K562 (cell line): Measurements from ENCODE around the gene PLXNB1. TPM values are rescaled to one million over a fixed set of nuclear protein-coding genes. Genes with fewer than 3 reads are reported as not detected.
A peak's percentile ranks its signal among the peaks of the same experiment; 100 is the strongest.

Source experiments
- ATAC-seq: fragments of 200-7000 bp; cut with Tn5 transposase; 3 replicates; pipeline ENCODE4 v1.9.1; 2020; ENCODE audit warnings: moderate library complexity
- BruUV-seq: library from RNA; stranded (reverse); fragments of 400-500 nt; replicated peaks from 2 replicates; lab custom pipeline; 2021; lab: Mats Ljungman, UMichigan
- CTCF ChIA-PET: fragments of 300-600 bp; formaldehyde crosslinking; extraction: SDS; loops from one replicate; lab custom pipeline; 2021; ENCODE audit warnings: low intra/inter-chr PET ratio; lab: Yijun Ruan, JAX
- POLR2A ChIA-PET: fragments of 300-600, 350-650 bp; sonication (Branson Sonifier 250); formaldehyde crosslinking; extraction: SDS; loops from one replicate; lab custom pipeline; 2021; ENCODE audit warnings: antibody characterized with exemption, inconsistent platforms; lab: Yijun Ruan, JAX
- DNase-seq, 4 experiments: peaks; one replicate each; pipeline versions ENCODE4 v3.0.0 to v3.0.0-alpha.2; 2011 to 2018; ENCODE audit warnings: low spot score in 3 of 4, mixed read lengths in 3 of 4; ENCODE audit errors: extremely low read depth in 1 of 4
- FAIRE-seq: peaks from 2 replicates; lab custom pipeline; 2011; peaks lifted over from hg19 to GRCh38; lab: Jason Lieb, UNC
- H2AFZ ChIP-seq: 2 replicates; pipeline ENCODE4 v1.6.0; 2011; ENCODE audit warnings: low read depth, low read length, control low read depth, inconsistent platforms
- H3K27ac ChIP-seq: fragments of 200-600 bp; 3 replicates; pipeline ENCODE4 v1.8.0; 2011; ENCODE audit warnings: low read depth, mild to moderate bottlenecking, control low read depth, inconsistent platforms, low read length, moderate library complexity, mixed read lengths; ENCODE audit errors: extremely low read depth
- H3K27me3 ChIP-seq, 2 experiments: fragments of 300-600 bp in 1 of 2; 2 replicates in 1 of 2; 3 replicates in 1 of 2; pipeline versions ENCODE4 v1.6.0 to v1.8.0; 2011; ENCODE audit warnings: inconsistent platforms in 2 of 2, low read length in 2 of 2, mild to moderate bottlenecking in 1 of 2, mixed read lengths in 1 of 2, moderate library complexity in 1 of 2; ENCODE audit not compliant: control insufficient read depth in 2 of 2, insufficient read depth in 2 of 2
- H3K36me3 ChIP-seq: fragments of 300-600 bp; 3 replicates; pipeline ENCODE4 v1.8.0; 2011; ENCODE audit warnings: mild to moderate bottlenecking, low read length, inconsistent platforms; ENCODE audit not compliant: control insufficient read depth, insufficient read depth
- H3K4me1 ChIP-seq, 2 experiments: fragments of 200-600 bp in 1 of 2; replicated peaks in 1 of 2; 2 replicates in 1 of 2; 3 replicates in 1 of 2; pipeline versions ENCODE4 v1.5.1 to v1.8.0; 2011; ENCODE audit warnings: inconsistent platforms in 2 of 2, low read length in 2 of 2, mild to moderate bottlenecking in 1 of 2, mixed read lengths in 1 of 2, moderate library complexity in 1 of 2; ENCODE audit not compliant: control insufficient read depth in 2 of 2, insufficient read depth in 2 of 2
- H3K4me2 ChIP-seq: 2 replicates; pipeline ENCODE4 v1.6.1; 2011; ENCODE audit warnings: low read length, control low read depth, inconsistent platforms, mixed read lengths; ENCODE audit not compliant: insufficient read depth
- H3K4me3 ChIP-seq: fragments of 200-600 bp; sonication (generic), shearing (Covaris generic); 2 replicates; pipeline ENCODE4 v1.5.1; 2016; ENCODE audit warnings: control low read depth, inconsistent platforms
- H3K79me2 ChIP-seq: fragments of 200-600 bp; 3 replicates; pipeline ENCODE4 v1.8.0; 2011; ENCODE audit warnings: low read length, inconsistent platforms; ENCODE audit not compliant: control insufficient read depth, insufficient read depth
- H3K9ac ChIP-seq, 2 experiments: 2 replicates each; pipeline versions ENCODE4 v1.6.0 to v1.6.1; 2011; ENCODE audit warnings: low read depth in 2 of 2, low read length in 2 of 2, control low read depth in 1 of 2, inconsistent platforms in 1 of 2, mild to moderate bottlenecking in 1 of 2, mixed read lengths in 1 of 2; ENCODE audit not compliant: insufficient read depth in 1 of 2
- H3K9me1 ChIP-seq: one replicate; pipeline ENCODE4 v1.6.0; 2011; ENCODE audit warnings: inconsistent platforms, mild to moderate bottlenecking, low read length, moderate library complexity; ENCODE audit not compliant: control insufficient read depth, insufficient read depth
- H3K9me3 ChIP-seq: replicated peaks from 2 replicates; pipeline ENCODE4 v1.5.1; 2011; ENCODE audit warnings: low read depth, low read length, inconsistent platforms; ENCODE audit not compliant: control insufficient read depth, insufficient read depth
- H4K20me1 ChIP-seq: replicated peaks from 2 replicates; pipeline ENCODE4 v1.6.1; 2011; ENCODE audit warnings: low read length, inconsistent platforms, mixed read lengths; ENCODE audit not compliant: control insufficient read depth, insufficient read depth
- CTCF ChIP-seq, 3 experiments: IDR thresholded peaks in 2 of 3; conservative IDR thresholded peaks in 1 of 3; 2 replicates each; pipeline ENCODE4 v1.5.1; 2011 to 2012; ENCODE audit warnings: low read length in 3 of 3, mild to moderate bottlenecking in 3 of 3, control low read depth in 2 of 3, improper control_type of control experiment in 1 of 3, inconsistent platforms in 1 of 3, low read depth in 1 of 3, mixed read lengths in 1 of 3, moderate library complexity in 1 of 3; ENCODE audit not compliant: insufficient read depth in 2 of 3
- MAFK ChIP-seq: IDR thresholded peaks from 2 replicates; pipeline ENCODE4 v1.6.1; 2011; ENCODE audit warnings: low read length, improper control_type of control experiment
- MCM2 ChIP-seq: fragments of 450-650 bp; IDR thresholded peaks from 2 replicates; pipeline ENCODE4 v1.6.1; 2017; ENCODE audit warnings: low read depth, mild to moderate bottlenecking
- POLR2AphosphoS5 ChIP-seq: IDR thresholded peaks from 2 replicates; pipeline ENCODE4 v1.6.1; 2011; ENCODE audit warnings: mild to moderate bottlenecking, low read depth, low read length, moderate library complexity; ENCODE audit not compliant: control insufficient read depth, insufficient read depth
- ZBTB5 ChIP-seq: fragments of 450-650 bp; IDR thresholded peaks from 2 replicates; pipeline ENCODE4 v1.6.1; 2017; ENCODE audit warnings: antibody characterized with exemption
- ZNF512 ChIP-seq: IDR thresholded peaks from 2 replicates; pipeline ENCODE4 v1.6.1; 2016; ENCODE audit warnings: missing genetic modification characterization, missing compliant biosample characterization
- ZNF609 ChIP-seq: sonication (generic); formaldehyde crosslinking; IDR thresholded peaks from 2 replicates; pipeline ENCODE4 v1.8.1; 2023; ENCODE audit warnings: missing genetic modification reagents, mild to moderate bottlenecking, borderline replicate concordance
- WGBS: fragments of 100-300 bp; shearing (Covaris generic); methylation state at CpG from one replicate; pipeline ENCODE4 v1.1.6; 2016; ENCODE audit warnings: low coverage, mixed read lengths; ENCODE audit not compliant: insufficient coverage; ENCODE audit errors: missing lambda C conversion rate; 5-methylcytosine and 5-hydroxymethylcytosine counted together
- in situ Hi-C: fragments of 300-500 bp; cut with MboI; formaldehyde crosslinking; loops from 4 replicates; pipeline ENCODE4 v1.15.0; 2018; ENCODE audit warnings: inconsistent platforms, mixed read lengths
- intact Hi-C: fragments of 100-400 bp; cut with micrococcal nuclease; formaldehyde crosslinking; loops from 2 replicates; pipeline ENCODE4 v1.14.2; 2022
- polyA plus RNA-seq, 8 experiments: library from polyadenylated mRNA; depleted of rRNA in 4 of 8; stranded (reverse) in 5 of 8; unstranded in 3 of 8; fragments of >200 nt; fragmentation: Nextera tagmentation in 2 of 8; fragmentation: Illumina TruSeq in 1 of 8; extraction: Ambion mirVana in 2 of 8; extraction: Trizol in 1 of 8; gene quantifications; 2 replicates each; pipeline versions ENCODE4 v1.2.1 to v1.2.3, GENCODE V29; 2011 to 2014; ENCODE audit warnings: inconsistent platforms in 1 of 8, missing spikeins in 1 of 8
- total RNA-seq, 7 experiments: library from RNA; depleted of rRNA in 6 of 7; stranded (reverse); fragments of >200 nt in 6 of 7; fragmentation: Illumina TruSeq in 2 of 7; extraction: Trizol in 2 of 7; gene quantifications; 2 replicates each; pipeline versions ENCODE4 v1.2.1 to v1.2.3, GENCODE V29; 2011 to 2021; ENCODE audit warnings: low replicate concordance in 1 of 7

The PLXNB1 gene
- total and polyA plus RNA-seq, 9 of the 15 experiments (the other 6 are each of a cell fraction or from before 2014, with no cell fraction given), result 0.17 to 17.4 (median 6.0) TPM

GRCh38 chr3:48408823-48409281 lies 21.0 kb downstream of the PLXNB1 start:
- Histone ChIP-seq H4K20me1 (0 out of 2 replicates have a peak, but pooled peaks cover 6% of the 10 kb centered on the region), H3K27ac (no peak overlapping the region), H3K9me1 (no peaks in the 10 kb centered on the region), H3K4me3 (no peak overlapping the region), H3K9ac (peak overlapping the region in 1 of 2 experiments; percentile 26; a peak in 1 of 4 replicates), H3K36me3 (no peaks in the 10 kb centered on the region), H3K27me3 (no peaks in the 10 kb centered on the region), H2AFZ (no peak overlapping the region), H3K79me2 (no peaks in the 10 kb centered on the region), H3K4me2 (no peak overlapping the region), H3K9me3 (no peaks in the 10 kb centered on the region), H3K4me1 (0 out of 5 replicates have a peak, but pooled peaks cover 0 to 6% of the 10 kb centered on the region in 2 experiments)
- ChIA-PET CTCF (no interaction called here), POLR2A (interaction anchor here (0.9 to 1.5 kb wide), 3 partner anchors 14 to 221 kb away, joined by 3 read pairs; partner anchors contain the start of gene CDC25A)
- intact Hi-C loops (loop anchor here (10.0 kb wide), 2 partner anchors 96 to 214 kb away; partner anchors contain the start of gene SHISA5), in situ Hi-C loops (no loop called here)
- no peak for FAIRE-seq
- ATAC-seq, result peak; percentile 63; the same call in 2 of the 3 replicates
- TF ChIP-seq MAFK (no peak), POLR2AphosphoS5 (no peak), MCM2 (no peak), ZBTB5 (no peak), CTCF (IDR thresholded peaks at IDR 0.05 in 2 of 3, conservative IDR thresholded peaks at IDR 0.05 in 1 of 3; ENCODE audit: insufficient read depth in 2 of 3, low read depth in 1 of 3, low read length in 3 of 3) (peak; percentile 21 to 27 (median 24); a peak in 3 of 6 replicates), ZNF609 (CRISPR knock-in tag) (no peak), ZNF512 (no peak)
- WGBS, result 39% methylated on average over 2 of the region's 4 CpGs
- DNase-seq, result peak in 1 of 4 experiments; percentile 15
- no TSS peak for BruUV-seq
